Measurements from ENCODE around the gene TFAP2D. TPM values are rescaled to one million over a fixed set of nuclear protein-coding genes. Genes with fewer than 3 reads are reported as not detected.

Gene TFAP2D
- total RNA-seq, result not detected

DNA sequence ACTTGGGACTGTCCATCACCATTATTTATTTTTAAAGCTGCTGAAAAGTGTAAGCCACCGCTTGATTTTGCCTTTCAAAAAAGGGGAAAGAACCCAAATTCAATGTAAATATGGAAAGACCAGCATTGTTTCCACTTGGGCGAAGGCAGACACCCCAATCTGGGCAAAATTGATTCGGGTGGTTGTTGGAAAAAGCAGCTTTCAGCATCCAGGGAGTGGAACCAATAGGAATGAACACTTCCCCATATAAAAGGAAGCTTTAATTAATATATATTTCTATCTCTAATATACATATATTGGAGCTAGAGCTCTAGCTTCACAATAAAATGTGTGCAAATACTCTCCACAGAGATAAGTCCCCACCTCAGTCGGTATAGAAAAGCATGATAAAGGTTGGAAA lies at the start of gene TFAP2D:
TSS of gene TFAP2D (plus strand) at position 301 of the 400 bp plus-strand sequence. CDS start 530 bp downstream, outside the sequence.
- H3K9me3 ChIP-seq, result no peaks in the 10 kb centered on the region
- H3K27ac ChIP-seq, result no peak within 1 kb of the TSS
- no peaks in the 10 kb centered on the region for H3K27me3 ChIP-seq
- TF ChIP-seq, protein P1, sequence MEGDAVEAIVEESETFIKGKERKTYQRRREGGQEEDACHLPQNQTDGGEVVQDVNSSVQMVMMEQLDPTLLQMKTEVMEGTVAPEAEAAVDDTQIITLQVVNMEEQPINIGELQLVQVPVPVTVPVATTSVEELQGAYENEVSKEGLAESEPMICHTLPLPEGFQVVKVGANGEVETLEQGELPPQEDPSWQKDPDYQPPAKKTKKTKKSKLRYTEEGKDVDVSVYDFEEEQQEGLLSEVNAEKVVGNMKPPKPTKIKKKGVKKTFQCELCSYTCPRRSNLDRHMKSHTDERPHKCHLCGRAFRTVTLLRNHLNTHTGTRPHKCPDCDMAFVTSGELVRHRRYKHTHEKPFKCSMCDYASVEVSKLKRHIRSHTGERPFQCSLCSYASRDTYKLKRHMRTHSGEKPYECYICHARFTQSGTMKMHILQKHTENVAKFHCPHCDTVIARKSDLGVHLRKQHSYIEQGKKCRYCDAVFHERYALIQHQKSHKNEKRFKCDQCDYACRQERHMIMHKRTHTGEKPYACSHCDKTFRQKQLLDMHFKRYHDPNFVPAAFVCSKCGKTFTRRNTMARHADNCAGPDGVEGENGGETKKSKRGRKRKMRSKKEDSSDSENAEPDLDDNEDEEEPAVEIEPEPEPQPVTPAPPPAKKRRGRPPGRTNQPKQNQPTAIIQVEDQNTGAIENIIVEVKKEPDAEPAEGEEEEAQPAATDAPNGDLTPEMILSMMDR (IDR thresholded peaks at IDR 0.05), result no peak
- DNase-seq (ENCODE audit: low spot score in 2 of 2), result no peak
- H3K4me1 ChIP-seq, result no peaks in the 10 kb centered on the region
- H3K4me3 ChIP-seq, result no peak within 1 kb of the TSS
- intact Hi-C loops (cut with DNase I), result no loop called here
- no peaks in the 10 kb centered on the region for H3K36me3 ChIP-seq

DNA sequence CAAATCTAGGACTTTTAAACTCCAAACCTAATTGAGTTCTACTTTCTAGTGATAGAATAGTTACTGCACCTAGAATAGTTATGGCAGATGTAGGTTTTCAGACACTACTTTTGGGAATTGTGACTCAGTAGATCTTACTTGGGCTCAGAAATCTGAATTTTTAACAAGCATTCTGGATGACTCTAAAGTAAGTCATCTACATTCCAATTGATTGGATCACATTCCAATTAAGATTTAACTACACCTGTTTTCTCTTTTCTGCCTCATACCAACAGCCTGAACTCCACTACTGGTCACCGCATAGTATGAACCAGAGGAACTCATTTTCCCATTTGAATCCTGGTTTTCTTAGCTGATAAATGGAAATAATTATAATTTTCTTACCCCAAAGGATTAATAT lies 49.5 kb upstream of the TFAP2D start:
- Histone ChIP-seq H3K4me1 (no peaks in the 10 kb centered on the region), H3K9me3 (no peaks in the 10 kb centered on the region), H3K36me3 (no peaks in the 10 kb centered on the region), H3K4me3 (no peak overlapping the region), H3K27ac (no peak overlapping the region), H3K27me3 (no peaks in the 10 kb centered on the region)
- TF ChIP-seq, protein P1 (IDR thresholded peaks at IDR 0.05), result no peak
- no peak for DNase-seq (ENCODE audit: low spot score in 2 of 2)
- intact Hi-C loops (cut with DNase I), result no loop called here

DNA sequence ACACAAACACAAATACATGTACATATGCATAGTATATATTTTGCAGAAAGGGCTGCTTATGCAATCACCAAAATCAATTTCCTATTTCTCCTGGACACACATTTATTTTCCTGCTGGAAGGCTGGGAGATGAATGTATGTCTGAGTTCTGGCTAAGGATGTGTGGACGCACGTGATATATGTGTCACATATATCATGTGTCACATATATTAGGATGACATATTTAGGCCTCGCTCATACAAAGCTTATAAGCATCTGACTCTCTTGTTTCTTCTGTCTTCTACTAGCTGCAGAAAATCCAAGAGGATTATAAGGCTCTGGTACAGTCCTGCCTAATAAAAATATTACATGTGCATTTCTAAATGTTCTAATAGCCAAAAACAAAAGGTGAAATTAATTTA lies 47.2 kb upstream of the TFAP2D start:
- H3K27ac ChIP-seq, result no peak overlapping the region
- intact Hi-C loops (cut with DNase I), result no loop called here
- DNase-seq (ENCODE audit: low spot score in 2 of 2), result no peak
- TF ChIP-seq, protein P1 (IDR thresholded peaks at IDR 0.05), result no peak
- H3K4me1 ChIP-seq, result no peaks in the 10 kb centered on the region
- H3K9me3 ChIP-seq, result no peaks in the 10 kb centered on the region
- H3K4me3 ChIP-seq, result no peak overlapping the region
- H3K36me3 ChIP-seq, result no peaks in the 10 kb centered on the region
- no peaks in the 10 kb centered on the region for H3K27me3 ChIP-seq

DNA sequence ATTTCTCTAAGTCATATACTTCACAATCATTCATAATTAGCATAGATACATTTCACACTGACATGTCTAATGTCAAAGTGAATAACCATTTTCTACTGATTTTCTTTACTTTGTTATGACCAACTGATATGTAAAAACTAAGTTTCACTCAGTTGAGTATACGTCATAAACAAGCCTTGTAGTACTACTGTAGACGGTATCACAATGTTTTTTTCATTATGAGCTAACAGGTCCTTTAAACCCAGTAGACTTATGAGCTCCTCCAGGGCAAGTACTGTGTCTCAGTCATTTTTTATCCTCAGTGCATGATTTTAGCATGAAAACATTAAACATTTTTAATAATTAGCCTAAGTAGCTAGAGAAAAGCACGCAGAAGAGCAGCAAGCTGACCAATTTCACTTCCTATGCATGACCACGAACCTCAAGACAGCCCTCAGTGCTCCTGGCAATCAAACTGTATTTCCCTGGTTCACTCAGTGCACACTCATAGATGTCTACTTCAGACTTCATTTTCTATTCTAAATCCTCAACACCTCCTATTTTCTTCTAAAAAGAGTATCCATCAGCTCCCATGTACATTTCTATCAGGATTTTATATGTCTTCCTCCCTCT lies 32.0 kb upstream of the TFAP2D start:
- Histone ChIP-seq H3K4me3 (no peak overlapping the region), H3K4me1 (no peaks in the 10 kb centered on the region), H3K27ac (no peak overlapping the region), H3K36me3 (no peaks in the 10 kb centered on the region), H3K9me3 (no peaks in the 10 kb centered on the region), H3K27me3 (no peaks in the 10 kb centered on the region)
- TF ChIP-seq, protein P1 (IDR thresholded peaks at IDR 0.05), result no peak
- intact Hi-C loops (cut with DNase I), result no loop called here
- no peak for DNase-seq (ENCODE audit: low spot score in 2 of 2)

DNA sequence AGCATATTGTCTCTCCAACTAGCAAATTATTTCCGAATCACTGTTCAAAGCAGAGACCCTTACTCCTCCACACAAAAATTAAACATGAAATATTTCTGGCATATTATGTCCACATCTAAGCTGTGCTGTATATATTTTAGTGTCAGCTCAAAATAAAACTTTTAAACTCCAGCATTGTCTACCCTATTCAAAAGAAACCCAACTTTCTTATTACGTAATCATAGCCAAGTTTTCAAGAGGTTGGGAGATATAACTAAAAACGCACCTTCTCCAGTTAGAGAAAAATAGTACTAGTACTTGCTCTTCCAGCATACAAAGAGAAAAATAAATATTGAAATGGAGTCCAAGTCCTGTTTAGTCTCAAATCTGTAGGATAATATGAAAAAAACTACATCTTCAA lies 24.1 kb upstream of the TFAP2D start:
- intact Hi-C loops (cut with DNase I), result no loop called here
- no peaks in the 10 kb centered on the region for H3K27me3 ChIP-seq
- no peaks in the 10 kb centered on the region for H3K36me3 ChIP-seq
- DNase-seq (ENCODE audit: low spot score in 2 of 2), result no peak
- no peak overlapping the region for H3K4me3 ChIP-seq
- H3K9me3 ChIP-seq, result no peaks in the 10 kb centered on the region
- no peak overlapping the region for H3K27ac ChIP-seq
- H3K4me1 ChIP-seq, result no peaks in the 10 kb centered on the region
- TF ChIP-seq, protein P1 (IDR thresholded peaks at IDR 0.05), result no peak

All from ascending aorta (tissue), 2 donors.